Loucy (cell line): Measurements from ENCODE around the gene TGM2.

Experiments used
- EZH2phosphoT487 ChIP-seq: fragments of 200-600 bp; IDR thresholded peaks from 2 replicates; pipeline ENCODE4 v1.6.1; 2018; ENCODE audit warnings: antibody characterized with exemption, mild to moderate bottlenecking, moderate library complexity, borderline replicate concordance
- TF ChIP-seq, protein P1 (sequence below): fragments of 200-600 bp; sonication (generic); conservative IDR thresholded peaks from 2 replicates; pipeline ENCODE4 v1.5.1; 2014; ENCODE audit warnings: mild to moderate bottlenecking, antibody characterized with exemption, low read length

DNA sequence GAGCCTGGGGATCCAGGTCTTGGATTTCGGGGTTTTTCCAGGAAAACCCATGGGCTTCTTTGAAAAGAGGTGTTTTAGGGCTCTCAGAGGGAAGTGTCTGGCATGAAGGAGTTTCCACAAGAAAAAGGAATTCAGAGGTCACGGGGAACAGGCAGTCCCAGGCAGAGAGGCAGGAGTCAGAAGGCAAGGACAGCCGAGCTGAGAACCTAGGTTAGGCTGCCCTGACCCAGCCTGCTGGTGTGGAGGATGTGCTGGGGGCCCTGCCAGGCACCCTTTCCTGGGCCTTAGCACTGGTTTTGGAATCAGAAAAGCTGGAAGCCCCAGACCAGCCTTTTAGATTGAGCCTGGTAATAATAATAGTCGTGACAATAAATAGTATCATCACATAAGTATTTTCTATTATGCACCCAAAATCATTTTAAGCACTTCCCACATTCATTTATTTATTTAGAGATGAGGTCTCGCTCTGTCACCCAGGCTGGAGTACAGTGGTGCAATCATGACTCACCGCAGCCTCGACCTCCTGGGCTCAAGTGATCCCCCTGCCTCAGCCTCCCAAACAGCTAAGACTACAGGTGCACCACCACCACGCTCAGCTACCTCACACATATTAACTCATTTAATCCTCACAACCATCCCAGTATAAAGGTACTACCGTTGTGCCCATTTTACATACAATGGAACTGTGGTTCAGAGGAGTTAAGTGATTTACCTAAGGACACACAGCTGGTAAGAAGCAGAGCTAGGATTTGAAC, 19.9 kb downstream of the TGM2 start:
- TF ChIP-seq, protein P1, sequence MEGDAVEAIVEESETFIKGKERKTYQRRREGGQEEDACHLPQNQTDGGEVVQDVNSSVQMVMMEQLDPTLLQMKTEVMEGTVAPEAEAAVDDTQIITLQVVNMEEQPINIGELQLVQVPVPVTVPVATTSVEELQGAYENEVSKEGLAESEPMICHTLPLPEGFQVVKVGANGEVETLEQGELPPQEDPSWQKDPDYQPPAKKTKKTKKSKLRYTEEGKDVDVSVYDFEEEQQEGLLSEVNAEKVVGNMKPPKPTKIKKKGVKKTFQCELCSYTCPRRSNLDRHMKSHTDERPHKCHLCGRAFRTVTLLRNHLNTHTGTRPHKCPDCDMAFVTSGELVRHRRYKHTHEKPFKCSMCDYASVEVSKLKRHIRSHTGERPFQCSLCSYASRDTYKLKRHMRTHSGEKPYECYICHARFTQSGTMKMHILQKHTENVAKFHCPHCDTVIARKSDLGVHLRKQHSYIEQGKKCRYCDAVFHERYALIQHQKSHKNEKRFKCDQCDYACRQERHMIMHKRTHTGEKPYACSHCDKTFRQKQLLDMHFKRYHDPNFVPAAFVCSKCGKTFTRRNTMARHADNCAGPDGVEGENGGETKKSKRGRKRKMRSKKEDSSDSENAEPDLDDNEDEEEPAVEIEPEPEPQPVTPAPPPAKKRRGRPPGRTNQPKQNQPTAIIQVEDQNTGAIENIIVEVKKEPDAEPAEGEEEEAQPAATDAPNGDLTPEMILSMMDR = no peak
- TF ChIP-seq EZH2phosphoT487 = no peak
